Adrenal gland (tissue), 5 donors: Measurements from ENCODE around the gene SMS.

Source experiments
- POLR2A ChIP-seq, 2 donors: fragments of 450-650 bp; IDR thresholded peaks; one replicate each; pipeline ENCODE4 v1.6.1; 2017; ENCODE audit warnings: antibody characterized with exemption in 2 of 2, mild to moderate bottlenecking in 2 of 2, moderate library complexity in 1 of 2
- TF ChIP-seq, protein P1 (sequence below), 6 experiments: fragments of 450-650 bp in 4 of 6; fragments of 200-600 bp in 2 of 6; sonication (generic) in 1 of 6; IDR thresholded peaks; 1 replicate in 5 of 6; 2 replicates in 1 of 6; pipeline versions ENCODE4 v1.5.1 to v1.8.0; 2016 to 2021; ENCODE audit warnings: antibody characterized with exemption in 6 of 6, mild to moderate bottlenecking in 2 of 6, moderate library complexity in 1 of 6
- donor health status: DM: no; HTN: no; CAD: no.

DNA sequence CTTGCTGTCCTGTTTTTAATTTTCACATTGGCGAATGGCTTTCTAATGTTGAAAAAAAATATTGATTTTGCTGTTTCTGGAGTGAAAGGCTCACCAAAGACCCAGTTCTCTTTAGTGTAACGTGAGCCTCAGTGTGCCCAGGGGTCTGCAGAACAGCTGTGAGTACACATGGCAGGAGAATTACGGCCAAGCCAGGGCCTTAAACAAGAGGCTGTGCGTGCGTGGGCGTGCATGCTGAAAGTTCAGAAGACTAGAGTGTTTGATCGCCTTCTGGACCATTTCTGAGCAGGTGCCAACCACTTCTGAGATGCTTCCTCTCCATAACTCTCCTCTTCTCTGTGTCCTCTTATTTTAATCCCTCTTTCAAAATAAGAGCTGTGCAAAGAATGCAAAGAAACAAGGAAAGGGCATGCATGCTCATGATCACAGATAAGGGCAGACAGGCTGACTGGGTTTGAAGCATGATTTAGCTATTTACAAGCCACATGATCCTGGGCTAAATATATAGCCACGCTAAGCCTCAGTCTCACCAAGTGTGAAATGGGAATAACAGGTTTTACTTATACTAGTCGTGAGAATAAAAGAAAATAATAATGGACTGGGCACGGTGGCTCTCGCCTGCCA lies 101.5 kb downstream of the SMS start:
- TF ChIP-seq, protein P1, sequence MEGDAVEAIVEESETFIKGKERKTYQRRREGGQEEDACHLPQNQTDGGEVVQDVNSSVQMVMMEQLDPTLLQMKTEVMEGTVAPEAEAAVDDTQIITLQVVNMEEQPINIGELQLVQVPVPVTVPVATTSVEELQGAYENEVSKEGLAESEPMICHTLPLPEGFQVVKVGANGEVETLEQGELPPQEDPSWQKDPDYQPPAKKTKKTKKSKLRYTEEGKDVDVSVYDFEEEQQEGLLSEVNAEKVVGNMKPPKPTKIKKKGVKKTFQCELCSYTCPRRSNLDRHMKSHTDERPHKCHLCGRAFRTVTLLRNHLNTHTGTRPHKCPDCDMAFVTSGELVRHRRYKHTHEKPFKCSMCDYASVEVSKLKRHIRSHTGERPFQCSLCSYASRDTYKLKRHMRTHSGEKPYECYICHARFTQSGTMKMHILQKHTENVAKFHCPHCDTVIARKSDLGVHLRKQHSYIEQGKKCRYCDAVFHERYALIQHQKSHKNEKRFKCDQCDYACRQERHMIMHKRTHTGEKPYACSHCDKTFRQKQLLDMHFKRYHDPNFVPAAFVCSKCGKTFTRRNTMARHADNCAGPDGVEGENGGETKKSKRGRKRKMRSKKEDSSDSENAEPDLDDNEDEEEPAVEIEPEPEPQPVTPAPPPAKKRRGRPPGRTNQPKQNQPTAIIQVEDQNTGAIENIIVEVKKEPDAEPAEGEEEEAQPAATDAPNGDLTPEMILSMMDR (IDR thresholded peaks at IDR 0.05) = no peak
- TF ChIP-seq POLR2A (IDR thresholded peaks at IDR 0.05) = no peak
